Stimulated activated CD8-positive, alpha-beta memory T cell treated with anti-CD3 and anti-CD28 coated beads, Interleukin-4, amount 100 ng/mL, for 1 hour (primary cell): Measurements from ENCODE around the gene SCRT2.
"Not testable (repeated sequence)": the region's sequence is repeated elsewhere in the genome, so short reads cannot be mapped to it uniquely, and the experiment has no call there.

Experiments
- DNase-seq, 2 donors: peaks; one replicate each; pipeline ENCODE4 v3.0.0-alpha.2; 2020; ENCODE audit warnings: low read depth in 2 of 2, low spot score in 1 of 2

The SCRT2 gene

DNA sequence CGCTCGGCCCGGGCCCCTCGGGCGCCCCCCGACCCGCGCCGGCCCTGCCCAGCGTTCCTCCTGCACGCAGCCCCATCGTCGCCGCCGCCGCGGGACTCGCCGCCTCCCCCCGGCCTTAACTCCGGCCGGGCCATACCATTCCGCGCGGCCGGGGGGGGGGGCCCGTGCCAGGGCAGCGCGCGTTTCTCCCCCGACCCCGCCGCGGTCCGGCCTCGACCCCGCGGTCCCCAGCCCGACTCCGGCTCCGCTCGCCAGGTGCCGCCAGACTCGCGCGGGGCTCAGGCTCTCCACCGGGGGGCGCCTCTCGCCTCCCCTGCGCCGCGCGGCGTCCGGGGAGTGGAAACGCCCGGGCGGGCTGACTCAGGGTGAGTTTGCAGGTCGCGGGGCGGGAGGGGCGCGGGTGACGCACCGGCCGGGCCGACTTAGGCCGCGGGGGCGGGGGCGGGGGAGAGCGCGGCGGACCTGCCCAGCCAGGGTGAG, 22.5 kb downstream of the SCRT2 start, which contains the start of gene SRXN1:
SRXN1 (minus strand) TSS at position 91 of the 480 bp plus-strand sequence; CDS start at position 76, 15 bp downstream.
- peak; percentile 43 to 70 for DNase-seq

GRCh38 chr20:652615-653109, 22.9 kb downstream of the SCRT2 start:
- DNase-seq = no peak

DNA sequence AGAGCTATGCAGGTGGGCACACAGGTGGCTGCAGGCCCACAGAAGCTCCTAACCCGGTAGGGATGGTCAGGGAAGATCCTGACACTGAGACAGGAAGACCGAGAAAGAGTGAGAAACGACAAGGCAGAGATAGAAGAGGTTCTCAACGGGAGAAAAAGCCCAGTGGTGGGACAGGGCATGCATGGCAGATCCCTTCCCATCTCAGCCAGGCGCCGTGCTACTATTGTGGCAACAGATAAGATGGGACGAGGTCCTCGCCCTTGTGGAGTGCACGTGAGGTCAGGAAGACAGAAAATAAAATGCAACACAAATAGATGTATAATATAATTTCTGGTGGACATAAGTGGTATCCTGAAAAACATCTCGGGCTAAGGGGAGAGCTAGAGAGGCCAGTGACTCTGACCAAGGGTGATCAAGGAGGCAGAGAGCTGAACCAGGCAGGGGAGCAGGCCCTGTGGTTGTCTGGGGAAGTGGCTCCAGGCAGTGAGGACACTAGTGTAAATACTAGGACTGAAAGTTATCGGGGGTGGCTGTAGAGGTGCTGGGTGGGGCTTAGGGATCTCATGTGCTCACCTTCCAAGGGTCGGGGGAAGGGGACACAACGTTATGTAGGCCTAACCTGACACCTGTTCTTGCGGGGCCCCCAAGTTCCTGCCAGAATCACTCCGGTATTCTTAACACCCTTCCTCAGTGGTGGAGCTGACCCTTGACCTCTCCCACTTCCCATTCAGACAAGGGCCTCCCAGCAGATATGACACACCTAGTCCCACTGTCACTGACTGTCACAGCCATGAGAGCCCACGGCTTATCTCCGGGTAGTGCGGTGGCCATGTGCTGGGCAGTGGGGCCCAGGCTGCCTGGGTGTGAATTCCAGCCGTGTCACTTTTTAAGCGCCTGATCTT, 23.6 kb downstream of the SCRT2 start:
- no peak for DNase-seq

DNA sequence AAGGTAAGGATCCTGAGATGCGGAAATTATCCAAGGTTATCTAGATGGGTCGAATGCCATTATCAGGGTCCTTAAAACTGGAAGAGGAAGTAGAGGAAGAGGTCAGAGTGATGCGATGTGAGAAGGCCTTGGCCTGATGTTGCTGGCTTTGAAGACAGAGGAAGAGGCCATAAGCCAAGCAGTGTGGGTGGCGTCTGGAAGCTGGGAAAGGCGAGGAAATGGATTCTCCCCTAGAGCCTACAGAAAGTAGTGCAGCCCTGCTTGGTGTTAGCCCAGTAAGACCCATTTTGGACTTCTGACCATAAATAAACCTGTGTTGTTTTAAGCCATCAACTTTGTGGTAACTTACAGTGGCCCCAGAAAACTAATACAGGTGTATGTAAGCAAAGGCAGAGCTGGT, 24.6 kb downstream of the SCRT2 start:
- DNase-seq = no peak

- DNase-seq = no peak
Observed at GRCh38 chr20:650281-650680, 25.3 kb downstream of the SCRT2 start.

DNA sequence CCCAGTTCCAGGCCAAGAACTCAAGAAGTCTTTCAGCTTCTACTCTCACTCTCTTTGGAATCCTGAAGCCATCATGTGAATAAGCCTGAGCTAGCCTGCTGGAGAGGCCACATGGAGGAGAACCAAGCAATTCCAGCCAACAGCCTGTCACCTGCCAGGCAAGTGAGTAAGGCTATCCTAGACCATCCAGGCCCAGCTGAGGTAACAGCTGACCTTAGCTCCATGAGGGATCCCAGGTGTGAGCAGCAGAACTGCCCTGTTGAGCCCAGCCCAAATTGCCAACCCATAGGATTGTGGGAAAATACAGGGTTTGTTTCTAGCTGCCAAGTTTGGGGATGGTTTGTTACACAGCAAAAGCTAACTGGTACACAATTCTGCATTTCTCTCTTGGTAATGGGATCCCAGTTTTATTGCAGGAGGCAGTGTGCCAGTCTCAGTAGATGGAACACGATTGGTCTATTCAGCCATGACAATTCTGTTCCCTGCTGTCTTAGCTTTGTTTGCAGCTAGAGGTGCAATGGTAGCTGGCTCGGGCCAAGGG, 28.1 kb downstream of the SCRT2 start:
- DNase-seq = no peak

DNA sequence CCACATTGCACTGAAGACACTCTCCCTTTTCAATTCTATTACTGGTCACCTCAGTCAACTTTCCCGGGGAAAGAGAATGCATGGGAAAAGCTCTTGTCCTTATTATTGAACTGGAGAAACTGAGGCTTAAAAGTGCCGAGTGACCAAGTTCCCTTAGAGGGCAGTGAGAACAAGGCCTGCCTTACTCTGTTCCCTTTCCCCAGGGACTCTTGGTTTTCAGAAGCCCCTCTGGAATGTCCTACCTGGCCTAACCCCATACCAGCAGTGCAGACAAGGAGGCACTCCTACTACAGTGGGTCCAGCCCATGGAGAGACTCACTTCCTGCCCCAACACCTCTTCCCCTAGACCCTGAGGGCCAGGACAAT, 28.8 kb downstream of the SCRT2 start:
- DNase-seq = no peak

GRCh38 chr20:646107-646867, 29.3 kb downstream of the SCRT2 start:
- no peak for DNase-seq

GRCh38 chr20:645318-646106, 30.1 kb downstream of the SCRT2 start:
- DNase-seq = peak; percentile 16 to 37

DNA sequence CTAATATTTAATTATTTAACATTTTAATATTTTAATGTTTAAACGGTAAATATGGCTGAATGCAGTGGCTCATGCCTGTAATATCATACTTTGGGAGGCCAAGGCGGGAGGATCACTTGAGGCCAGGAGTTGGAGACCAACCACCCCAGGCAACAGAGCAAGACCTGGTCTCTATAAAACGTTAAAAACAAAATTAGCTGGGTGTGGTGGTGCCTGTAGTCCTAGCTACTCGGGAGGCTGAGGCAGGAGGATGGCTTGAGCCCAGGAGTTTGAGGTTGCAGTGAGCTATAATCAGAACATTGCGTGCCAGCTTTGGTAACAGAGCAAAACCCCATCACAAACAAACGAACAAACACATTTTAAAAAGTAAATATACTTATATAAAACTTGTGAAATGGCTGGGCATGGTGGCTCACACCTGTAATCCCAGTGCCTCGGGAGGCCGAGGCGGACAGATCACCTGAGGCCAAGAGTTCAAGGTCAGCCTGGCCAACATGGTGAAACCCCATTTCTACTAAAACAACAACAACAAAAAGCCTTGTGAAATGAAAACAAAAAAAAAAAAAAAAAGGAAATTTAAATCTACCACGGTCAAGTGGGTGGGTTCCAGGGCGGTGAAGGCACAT, 30.8 kb downstream of the SCRT2 start:
- no peak for DNase-seq

DNA sequence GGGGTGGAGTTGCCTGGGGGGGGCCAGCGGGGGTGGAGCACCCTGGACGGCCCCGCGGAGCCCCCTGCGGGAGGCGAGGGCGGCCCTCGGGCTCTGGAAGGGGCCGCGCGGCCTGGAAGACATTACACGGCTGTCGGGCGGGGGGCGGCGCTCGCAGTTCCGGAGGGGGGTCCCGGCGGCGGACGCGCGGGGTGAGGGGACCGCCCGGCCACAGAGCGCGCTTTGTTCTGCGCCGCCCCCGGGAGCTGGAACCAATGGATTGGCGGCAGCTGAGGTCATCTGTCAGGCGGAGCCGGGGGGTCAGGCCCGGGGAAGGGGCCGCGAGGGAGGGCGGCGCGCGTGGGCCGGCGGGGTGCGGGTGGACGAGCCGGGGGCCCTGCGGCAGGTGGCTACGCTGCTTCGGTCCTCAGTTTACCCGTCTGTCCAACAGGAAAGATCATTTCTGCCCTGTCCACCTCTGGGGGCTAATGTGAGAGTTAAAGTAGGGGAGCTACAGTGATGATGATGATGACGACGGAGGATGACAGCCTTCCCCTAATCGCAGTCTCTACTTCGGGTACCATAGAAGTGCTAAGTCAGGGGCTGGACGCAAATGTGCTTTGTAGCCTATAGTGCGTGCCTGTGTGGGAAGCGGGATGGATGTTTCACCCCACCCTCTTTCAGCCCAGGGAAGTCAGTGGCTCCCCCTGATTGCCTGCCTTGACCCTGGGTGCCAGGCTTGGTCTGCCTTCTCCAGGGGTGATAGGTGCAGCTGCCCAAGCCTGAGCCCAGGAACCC, 33.0 kb downstream of the SCRT2 start:
- no peak for DNase-seq

DNA sequence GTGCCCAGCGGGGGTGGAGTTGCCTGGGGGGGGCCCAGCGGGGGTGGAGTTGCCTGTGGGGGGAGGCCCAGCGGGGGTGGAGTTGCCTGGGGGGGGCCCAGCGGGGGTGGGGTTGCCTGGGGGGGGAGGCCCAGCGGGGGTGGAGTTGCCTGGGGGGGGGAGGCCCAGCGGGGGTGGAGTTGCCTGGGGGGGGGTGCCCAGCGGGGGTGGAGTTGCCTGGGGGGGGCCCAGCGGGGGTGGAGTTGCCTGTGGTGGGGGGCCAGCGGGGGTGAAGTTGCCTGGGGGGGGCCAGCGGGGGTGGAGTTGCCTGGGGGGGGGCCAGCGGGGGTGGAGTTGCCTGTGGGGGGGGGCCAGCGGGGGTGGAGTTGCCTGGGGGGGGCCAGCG, 33.6 kb downstream of the SCRT2 start:
- DNase-seq = not testable (repeated sequence)

- DNase-seq = no peak
Observed at GRCh38 chr20:641516-641875, 34.1 kb downstream of the SCRT2 start.

- DNase-seq = no peak
Observed at GRCh38 chr20:640674-641515, 34.7 kb downstream of the SCRT2 start.

GRCh38 chr20:638579-638978, 37.0 kb downstream of the SCRT2 start:
- no peak for DNase-seq

DNA sequence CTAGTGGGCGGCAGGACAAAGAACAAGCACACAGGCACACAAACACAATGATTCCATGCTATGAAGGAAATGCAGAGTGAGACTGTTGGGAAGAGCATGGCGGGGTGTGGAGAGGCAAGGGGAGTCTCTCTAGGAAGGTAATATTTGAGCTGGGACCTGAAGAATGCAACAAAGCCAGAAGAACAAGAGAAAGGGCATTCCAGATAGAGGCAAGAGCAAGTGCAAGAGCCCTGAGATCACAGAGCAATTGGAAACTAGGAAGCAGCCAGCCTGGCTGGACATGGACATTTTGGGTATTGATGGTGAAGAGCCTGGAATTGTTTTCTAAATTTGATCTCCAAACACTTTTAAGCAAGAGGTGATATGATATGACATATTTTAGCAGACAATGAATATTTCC, 38.0 kb downstream of the SCRT2 start:
- DNase-seq = no peak

GRCh38 chr20:635893-636338, 39.7 kb downstream of the SCRT2 start:
- no peak for DNase-seq

GRCh38 chr20:635028-635892, 40.3 kb downstream of the SCRT2 start:
- no peak for DNase-seq
